NCI-H146 treated with DMSO at 0.1 percent for 48 hours (cell line): ENCODE measurements around the gene AMY2A.
"Not testable (repeated sequence)": the region's sequence is repeated elsewhere in the genome, so short reads cannot be mapped to it uniquely, and the experiment has no call there.

Experiments used
- DNase-seq: peaks from one replicate; lab custom pipeline; 2025; ENCODE audit not compliant: unreplicated experiment; lab: John Stamatoyannopoulos, UW

Gene AMY2A

GRCh38 chr1:103616994-103617477 lies at the start of gene AMY2A:
Gene AMY2A, plus strand, starts transcription at chr1:103617427. Its CDS starts 14 bp downstream, at chr1:103617441.
- DNase-seq = not testable (repeated sequence)

GRCh38 chr1:103569493-103569892 lies 47.7 kb upstream of the AMY2A start:
- no peak for DNase-seq

- not testable (repeated sequence) for DNase-seq
Observed at GRCh38 chr1:103571289-103571688, 45.9 kb upstream of the AMY2A start, which contains the start of gene AMY2B. Gene AMY2B, plus strand, starts transcription at chr1:103571589. Its CDS starts 14 bp downstream, at chr1:103571603.

- no peak for DNase-seq
Observed at GRCh38 chr1:103576065-103576464, 41.2 kb upstream of the AMY2A start.

- not testable (repeated sequence) for DNase-seq
Observed at GRCh38 chr1:103576784-103577183, 40.4 kb upstream of the AMY2A start.

- no peak for DNase-seq
Observed at GRCh38 chr1:103582464-103582863, 34.8 kb upstream of the AMY2A start.

GRCh38 chr1:103583887-103584286 lies 33.3 kb upstream of the AMY2A start:
- no peak for DNase-seq

GRCh38 chr1:103584537-103584936 lies 32.7 kb upstream of the AMY2A start:
- DNase-seq = no peak

- not testable (repeated sequence) for DNase-seq
Observed at GRCh38 chr1:103602740-103603139, 14.5 kb upstream of the AMY2A start.

GRCh38 chr1:103616362-103616761 lies 865 bp upstream of the AMY2A start:
- DNase-seq = no peak

GRCh38 chr1:103627436-103627835 lies 10.2 kb downstream of the AMY2A start:
- not testable (repeated sequence) for DNase-seq

GRCh38 chr1:103641194-103641593 lies 24.0 kb downstream of the AMY2A start:
- DNase-seq = not testable (repeated sequence)

GRCh38 chr1:103643908-103644307 lies 26.7 kb downstream of the AMY2A start:
- DNase-seq = not testable (repeated sequence)

- DNase-seq = not testable (repeated sequence)
Observed at GRCh38 chr1:103650305-103650704, 33.1 kb downstream of the AMY2A start.

- DNase-seq = not testable (repeated sequence)
Observed at GRCh38 chr1:103650889-103651288, 33.7 kb downstream of the AMY2A start.

- DNase-seq = not testable (repeated sequence)
Observed at GRCh38 chr1:103654133-103654532, 36.9 kb downstream of the AMY2A start.

- DNase-seq = not testable (repeated sequence)
Observed at GRCh38 chr1:103655460-103655859, 38.2 kb downstream of the AMY2A start, which contains the start of gene AMY1A. Gene AMY1A, plus strand, starts transcription at chr1:103655760. Its CDS starts 571 bp downstream, at chr1:103656331.
